ENCODE results near the gene IGFL4. TPM values are rescaled to one million over a fixed set of nuclear protein-coding genes. Genes with fewer than 3 reads are reported as not detected.

The IGFL4 gene
- total and polyA plus RNA-seq, 8 donors = 0.15 TPM; not detected in 7

- H3K36me3 ChIP-seq = peaks cover 0 to 22% (median 17%) of the 10 kb centered on the region in 4 donors
- H3K27ac ChIP-seq = no peak overlapping the region
- no peak for TF ChIP-seq POLR2A (IDR thresholded peaks at IDR 0.05)
- no peak for TF ChIP-seq POLR2AphosphoS5 (IDR thresholded peaks at IDR 0.05)
- no peak for TF ChIP-seq CTCF (IDR thresholded peaks at IDR 0.05)
- no peak for TF ChIP-seq EP300 (IDR thresholded peaks at IDR 0.05)
- intact Hi-C loops (cut with DNase I; ENCODE audit: low total_unique reads) = loop anchor here (10.0 kb wide), 1 partner anchor 85 kb away; the partner anchor contains the start of gene NANOS2
- DNase-seq = peak in 1 of 2 donors; percentile 77
- H3K9me3 ChIP-seq = no peaks in the 10 kb centered on the region
- H3K27me3 ChIP-seq = peaks cover 0 to 27% (median 0%) of the 10 kb centered on the region in 3 donors
- H3K4me1 ChIP-seq = peaks cover 17 to 41% (median 34%) of the 10 kb centered on the region in 4 donors
- 16 to 23% (median 17%) methylated on average over 14 of the region's 14 CpGs for WGBS, 5 donors
- no peak overlapping the region for H3K4me3 ChIP-seq
Measured at GRCh38 chr19:45999653-46000121, 41.1 kb downstream of the IGFL4 start.

DNA sequence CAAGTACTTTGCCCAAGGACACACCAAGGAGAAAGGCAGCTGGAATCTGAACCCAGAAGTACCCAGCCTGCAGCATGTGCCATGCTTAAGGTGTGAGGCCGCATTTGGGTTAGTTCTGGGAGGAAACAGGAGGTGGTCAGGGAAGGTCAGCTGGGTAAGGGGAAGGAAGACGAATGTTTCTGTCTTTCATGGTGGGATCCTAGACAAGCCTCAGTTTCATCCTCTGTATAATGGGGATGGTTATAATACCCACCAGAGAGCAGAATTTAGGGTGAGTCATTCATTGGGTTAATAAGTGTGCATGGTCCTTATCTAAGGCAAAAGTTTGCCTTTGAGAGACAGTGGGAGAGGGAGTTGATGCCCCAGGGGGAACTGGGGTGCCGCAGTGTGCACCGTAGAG, 42.0 kb downstream of the IGFL4 start:
- peaks cover 0 to 27% (median 0%) of the 10 kb centered on the region in 3 donors for H3K27me3 ChIP-seq
- intact Hi-C loops (cut with DNase I; ENCODE audit: low total_unique reads) = no loop called here
- DNase-seq = no peak
- TF ChIP-seq CTCF (IDR thresholded peaks at IDR 0.05) (no peak), POLR2A (IDR thresholded peaks at IDR 0.05) (no peak)
- H3K4me3 ChIP-seq = no peak overlapping the region
- no peak overlapping the region for H3K27ac ChIP-seq
- peaks cover 0 to 16% (median 11%) of the 10 kb centered on the region in 4 donors for H3K36me3 ChIP-seq
- H3K9me3 ChIP-seq = no peaks in the 10 kb centered on the region
- 84 to 99% (median 90%) methylated on average over 4 of the region's 4 CpGs for WGBS, 5 donors
- peaks cover 17 to 46% (median 36%) of the 10 kb centered on the region in 4 donors for H3K4me1 ChIP-seq

GRCh38 chr19:45996933-45997332, 43.9 kb downstream of the IGFL4 start:
- TF ChIP-seq POLR2A (IDR thresholded peaks at IDR 0.05) = no peak
- TF ChIP-seq CTCF (IDR thresholded peaks at IDR 0.05) = no peak
- TF ChIP-seq POLR2AphosphoS5 (IDR thresholded peaks at IDR 0.05) = no peak
- WGBS, 5 donors = 84 to 89% (median 85%) methylated on average over 8 of the region's 8 CpGs
- H3K27me3 ChIP-seq = peaks cover 0 to 27% (median 0%) of the 10 kb centered on the region in 3 donors
- H3K27ac ChIP-seq = no peak overlapping the region
- H3K4me1 ChIP-seq = peaks cover 17 to 46% (median 36%) of the 10 kb centered on the region in 4 donors
- H3K9me3 ChIP-seq = no peaks in the 10 kb centered on the region
- intact Hi-C loops (cut with DNase I; ENCODE audit: low total_unique reads) = no loop called here
- no peak overlapping the region for H3K4me3 ChIP-seq
- H3K36me3 ChIP-seq = peaks cover 0 to 5% (median 0%) of the 10 kb centered on the region in 4 donors
- no peak for DNase-seq

DNA sequence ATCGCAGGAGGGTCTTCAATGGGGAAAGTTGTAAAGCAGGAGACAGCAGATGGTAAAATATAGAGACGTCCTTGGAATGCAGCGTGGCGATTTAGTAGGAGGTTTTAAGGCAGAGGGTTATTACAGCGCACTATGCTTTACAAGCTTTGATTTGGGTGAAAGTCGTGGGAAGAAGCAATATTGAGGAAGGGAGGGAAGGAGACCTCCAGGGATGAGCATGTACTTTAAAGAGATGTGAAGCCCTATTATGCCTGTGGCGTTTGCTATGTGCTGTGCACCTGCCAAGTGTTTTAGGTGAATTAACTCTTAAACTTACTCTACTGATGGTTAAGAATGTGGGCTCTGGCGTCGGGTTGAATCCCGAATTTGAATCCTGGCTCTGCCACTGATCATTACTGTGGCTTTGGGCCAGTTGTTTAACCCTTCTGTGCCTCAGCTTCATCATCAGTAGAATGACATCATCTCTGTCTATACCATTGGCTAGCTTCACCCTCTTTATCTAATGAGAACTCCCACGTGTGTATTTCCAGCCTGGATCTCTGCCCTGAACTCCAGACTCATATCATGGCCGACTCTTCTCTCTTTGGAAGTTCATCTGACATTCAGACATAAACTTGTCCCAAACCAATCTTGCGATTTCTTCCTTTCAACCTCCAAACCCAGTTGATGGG, 45.0 kb downstream of the IGFL4 start:
- Histone ChIP-seq H3K4me1 (peaks cover 17 to 43% (median 32%) of the 10 kb centered on the region in 4 donors), H3K36me3 (peaks cover 0 to 5% (median 0%) of the 10 kb centered on the region in 4 donors), H3K27me3 (peaks cover 0 to 23% (median 0%) of the 10 kb centered on the region in 3 donors), H3K4me3 (peak overlapping the region; percentile 68 to 86 (median 80)), H3K9me3 (no peaks in the 10 kb centered on the region), H3K27ac (peak overlapping the region; percentile 75 to 88 (median 83))
- DNase-seq = peak in 1 of 2 donors; percentile 39
- WGBS, 5 donors = 11 to 12% (median 12%) methylated on average over 13 of the region's 13 CpGs
- intact Hi-C loops (cut with DNase I; ENCODE audit: low total_unique reads) = no loop called here
- TF ChIP-seq POLR2AphosphoS5 (IDR thresholded peaks at IDR 0.05) (no peak), CTCF (IDR thresholded peaks at IDR 0.05) (no peak), EP300 (IDR thresholded peaks at IDR 0.05) (no peak), POLR2A (IDR thresholded peaks at IDR 0.05) (no peak)

Data from stomach (tissue), 9 donors.